HepG2 (cell line): Measurements from ENCODE around the gene TK1. TPM values are rescaled to one million over a fixed set of nuclear protein-coding genes. Genes with fewer than 3 reads are reported as not detected.

Source experiments
- CBX2 ChIP-seq, 2 experiments: fragments of 200-600 bp in 1 of 2; sonication (generic); formaldehyde crosslinking in 1 of 2; IDR thresholded peaks; 2 replicates each; pipeline versions ENCODE4 v1.7.0 to v1.8.1; 2018 to 2022; ENCODE audit warnings: low read depth in 2 of 2, low read length in 1 of 2, mild to moderate bottlenecking in 1 of 2, missing genetic modification reagents in 1 of 2
- MBD4 ChIP-seq: IDR thresholded peaks from 2 replicates; pipeline ENCODE4 v1.6.1; 2012; ENCODE audit warnings: low read length, inconsistent platforms, borderline replicate concordance
- MXD1 ChIP-seq: sonication (generic); formaldehyde crosslinking; IDR thresholded peaks from 2 replicates; pipeline ENCODE4 v1.4.0; 2020; ENCODE audit warnings: mild to moderate bottlenecking, missing genetic modification reagents
- THAP11 ChIP-seq: IDR thresholded peaks from 2 replicates; pipeline ENCODE4 v1.6.1; 2016; ENCODE audit warnings: missing biosample characterization, missing genetic modification reagents
- TIGD3 ChIP-seq: sonication (generic); formaldehyde crosslinking; IDR thresholded peaks from 2 replicates; pipeline ENCODE4 v1.5.1; 2020; ENCODE audit warnings: mild to moderate bottlenecking, missing genetic modification reagents, borderline replicate concordance
- TRIM22 ChIP-seq: fragments of 450-650 bp; IDR thresholded peaks from 2 replicates; pipeline ENCODE4 v1.6.1; 2017
- TSC22D2 ChIP-seq: sonication (generic); formaldehyde crosslinking; IDR thresholded peaks from 2 replicates; pipeline ENCODE4 v1.5.1; 2020; ENCODE audit warnings: missing genetic modification reagents, mild to moderate bottlenecking, borderline replicate concordance
- ZNF335 ChIP-seq: sonication (generic); formaldehyde crosslinking; IDR thresholded peaks from 2 replicates; pipeline ENCODE4 v1.4.0; 2020; ENCODE audit warnings: missing genetic modification reagents
- ZNF576 ChIP-seq: sonication (generic); formaldehyde crosslinking; IDR thresholded peaks from 2 replicates; pipeline ENCODE4 v1.4.0; 2020; ENCODE audit warnings: mild to moderate bottlenecking, missing genetic modification reagents
- ZNF7 ChIP-seq: IDR thresholded peaks from 2 replicates; pipeline ENCODE4 v1.6.1; 2016; ENCODE audit warnings: missing biosample characterization, missing genetic modification reagents
- ZNF766 ChIP-seq: sonication (generic); formaldehyde crosslinking; IDR thresholded peaks from 2 replicates; pipeline ENCODE4 v1.5.0; 2020; ENCODE audit warnings: missing genetic modification reagents, borderline replicate concordance
- ZNF770 ChIP-seq: sonication (generic); formaldehyde crosslinking; IDR thresholded peaks from 2 replicates; pipeline ENCODE4 v1.5.0; 2020; ENCODE audit warnings: mild to moderate bottlenecking, missing genetic modification reagents
- ZNF816 ChIP-seq: sonication (generic); formaldehyde crosslinking; IDR thresholded peaks from 2 replicates; pipeline ENCODE4 v1.8.0; 2022; ENCODE audit warnings: missing genetic modification reagents, mild to moderate bottlenecking, borderline replicate concordance
- ZNF850 ChIP-seq: sonication (generic); formaldehyde crosslinking; conservative IDR thresholded peaks from 2 replicates; pipeline ENCODE4 v1.9.0; 2021; ENCODE audit warnings: mild to moderate bottlenecking, missing genetic modification reagents
- ZUFSP ChIP-seq: sonication (generic); formaldehyde crosslinking; IDR thresholded peaks from 2 replicates; pipeline ENCODE4 v1.9.0; 2021; ENCODE audit warnings: missing genetic modification reagents, mild to moderate bottlenecking, borderline replicate concordance
- polyA plus RNA-seq, 8 experiments: library from polyadenylated mRNA; depleted of rRNA in 3 of 8; stranded (reverse) in 7 of 8; unstranded in 1 of 8; fragments of >200 nt; fragmentation: Illumina TruSeq in 4 of 8; extraction: Trizol in 4 of 8; gene quantifications; 2 replicates each; pipeline versions ENCODE4 v1.2.1 to v1.2.3, GENCODE V29; 2011 to 2016; ENCODE audit warnings: low read depth in 4 of 8, missing spikeins in 1 of 8, mixed read lengths in 1 of 8; ENCODE audit not compliant: insufficient read depth in 1 of 8
- total RNA-seq, 5 experiments: library from RNA; depleted of rRNA; stranded (reverse); fragments of >200 nt; fragmentation: Illumina TruSeq; extraction: Trizol; gene quantifications; 2 replicates each; pipeline ENCODE4 v1.2.3, GENCODE V29; 2016; ENCODE audit warnings: low read depth in 1 of 5

Gene TK1
- total and polyA plus RNA-seq, 2 of the 13 experiments (the other 11 are each of a cell fraction or from before 2014, with no cell fraction given), result 45.0 to 96.0 TPM

GRCh38 chr17:78214016-78214705 is 27.3 kb upstream of the TK1 start, which contains the start of gene BIRC5 (continued):
- TF ChIP-seq CBX2 (IDR thresholded peaks at IDR 0.05; ENCODE audit: low read depth, low read length) (no peak), CBX2 (CRISPR knock-in tag; IDR thresholded peaks at IDR 0.05; ENCODE audit: low read depth) (no peak), ZNF850 (no peak), ZNF770 (CRISPR knock-in tag) (peak; percentile 43; the same call in 1 of the 2 replicates), ZNF766 (peak; percentile 56; the same call in 1 of the 2 replicates), MBD4 (no peak), ZNF335 (CRISPR knock-in tag) (no peak), ZNF576 (CRISPR knock-in tag) (no peak), ZUFSP (CRISPR knock-in tag) (no peak), THAP11 (CRISPR knock-in tag) (peak; percentile 100), TSC22D2 (peak; percentile 67; the same call in 1 of the 2 replicates), TIGD3 (CRISPR knock-in tag) (peak; percentile 62; the same call in 1 of the 2 replicates), MXD1 (peak; percentile 99), ZNF816 (CRISPR knock-in tag) (no peak; the same call in 1 of the 2 replicates), TRIM22 (no peak), ZNF7 (CRISPR knock-in tag) (no peak)
